H1 (cell line): ENCODE data around the gene ICA1. TPM values are rescaled to one million over a fixed set of nuclear protein-coding genes. Genes with fewer than 3 reads are reported as not detected.

Experiments used
- ASH2L ChIP-seq: fragments of 200-600, 300-600 bp; sonication (generic); IDR thresholded peaks from one replicate; pipeline ENCODE4 v1.7.1; 2017; ENCODE audit warnings: low read length
- CHD1 ChIP-seq: IDR thresholded peaks from 2 replicates; pipeline ENCODE4 v1.6.1; 2012; ENCODE audit warnings: low read depth, low read length, improper control_type of control experiment
- EP300 ChIP-seq, 2 experiments: IDR thresholded peaks; 1 replicate in 1 of 2; 2 replicates in 1 of 2; pipeline ENCODE4 v1.6.1; 2011 to 2012; ENCODE audit warnings: low read depth in 2 of 2, low read length in 2 of 2, mild to moderate bottlenecking in 2 of 2, borderline replicate concordance in 1 of 2, inconsistent platforms in 1 of 2, moderate library complexity in 1 of 2
- PHF8 ChIP-seq: fragments of 200-600 bp; sonication (generic); conservative IDR thresholded peaks from 2 replicates; pipeline ENCODE4 v1.7.1; 2012; ENCODE audit warnings: low read depth, mild to moderate bottlenecking, inconsistent platforms, low read length, moderate library complexity
- RFX5 ChIP-seq: IDR thresholded peaks from 2 replicates; pipeline ENCODE4 v1.6.1; 2011; ENCODE audit warnings: low read depth, low read length, improper control_type of control experiment, borderline replicate concordance
- SAP30 ChIP-seq: fragments of 300-600 bp; sonication (generic); IDR thresholded peaks from 2 replicates; pipeline ENCODE4 v1.7.1; 2012; ENCODE audit warnings: low read length, moderate library complexity, mild to moderate bottlenecking, inconsistent platforms; ENCODE audit not compliant: insufficient read depth, insufficient replicate concordance
- USF2 ChIP-seq: IDR thresholded peaks from 2 replicates; pipeline ENCODE4 v1.6.1; 2011; ENCODE audit warnings: low read length, improper control_type of control experiment
- polyA plus RNA-seq, 7 experiments: library from polyadenylated mRNA; depleted of rRNA in 3 of 7; stranded (reverse) in 5 of 7; unstranded in 2 of 7; fragments of >200 nt in 5 of 7; fragments of 200-250 nt in 2 of 7; gene quantifications; 1 replicate in 5 of 7; 2 replicates in 1 of 7; 4 replicates in 1 of 7; pipeline versions ENCODE4 v1.2.1 to v1.2.3, GENCODE V29; 2011 to 2013; ENCODE audit warnings: missing spikeins in 2 of 7, mixed read lengths in 2 of 7
- total RNA-seq: library from RNA; stranded (reverse); fragmentation: NEBNext Ultra II Directional; extraction: Animal tissue kit (Norgen Biotek cat#: 25700); gene quantifications from 2 replicates; pipeline ENCODE4 v1.2.1, GENCODE V29; 2021

The ICA1 gene
- total and polyA plus RNA-seq, 2 of the 8 experiments (the other 6 are each of a cell fraction or from before 2014, with no cell fraction given): 14.9 to 37.1 TPM

GRCh38 chr7:8214244-8214824 lies 47.6 kb downstream of the ICA1 start (continued):
- TF ChIP-seq USF2: no peak
- no peak for TF ChIP-seq PHF8
- no peak for TF ChIP-seq SAP30
- no peak for TF ChIP-seq ASH2L
- no peak for TF ChIP-seq EP300 (IDR thresholded peaks at IDR 0.05; ENCODE audit: borderline replicate concordance in 1 of 2, low read depth in 2 of 2, low read length in 2 of 2)
- no peak for TF ChIP-seq CHD1
- no peak for TF ChIP-seq RFX5
- TF ChIP-seq, all 59 proteins: peak for 0
